ENCODE results near the gene OGFR.

Gene OGFR

GRCh38 chr20:62809530-62810428 lies 5.1 kb downstream of the OGFR start:
- H3K27me3 ChIP-seq, result peaks cover 9% of the 10 kb centered on the region
- peaks cover 81% of the 10 kb centered on the region for H3K36me3 ChIP-seq

GRCh38 chr20:62811320-62811719 lies 6.7 kb downstream of the OGFR start:
- peaks cover 25% of the 10 kb centered on the region for H3K27me3 ChIP-seq
- peaks cover 18 to 30% of the 10 kb centered on the region in 2 experiments for H3K4me1 ChIP-seq (ENCODE audit: control insufficient read depth in 1 of 2, insufficient read depth in 1 of 2, low read depth in 1 of 2, low read length in 1 of 2)
- TF ChIP-seq, protein P1, sequence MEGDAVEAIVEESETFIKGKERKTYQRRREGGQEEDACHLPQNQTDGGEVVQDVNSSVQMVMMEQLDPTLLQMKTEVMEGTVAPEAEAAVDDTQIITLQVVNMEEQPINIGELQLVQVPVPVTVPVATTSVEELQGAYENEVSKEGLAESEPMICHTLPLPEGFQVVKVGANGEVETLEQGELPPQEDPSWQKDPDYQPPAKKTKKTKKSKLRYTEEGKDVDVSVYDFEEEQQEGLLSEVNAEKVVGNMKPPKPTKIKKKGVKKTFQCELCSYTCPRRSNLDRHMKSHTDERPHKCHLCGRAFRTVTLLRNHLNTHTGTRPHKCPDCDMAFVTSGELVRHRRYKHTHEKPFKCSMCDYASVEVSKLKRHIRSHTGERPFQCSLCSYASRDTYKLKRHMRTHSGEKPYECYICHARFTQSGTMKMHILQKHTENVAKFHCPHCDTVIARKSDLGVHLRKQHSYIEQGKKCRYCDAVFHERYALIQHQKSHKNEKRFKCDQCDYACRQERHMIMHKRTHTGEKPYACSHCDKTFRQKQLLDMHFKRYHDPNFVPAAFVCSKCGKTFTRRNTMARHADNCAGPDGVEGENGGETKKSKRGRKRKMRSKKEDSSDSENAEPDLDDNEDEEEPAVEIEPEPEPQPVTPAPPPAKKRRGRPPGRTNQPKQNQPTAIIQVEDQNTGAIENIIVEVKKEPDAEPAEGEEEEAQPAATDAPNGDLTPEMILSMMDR (IDR thresholded peaks at IDR 0.05), result no peak
- no peak overlapping the region for H3K27ac ChIP-seq
- H3K9me3 ChIP-seq, result no peaks in the 10 kb centered on the region
- peaks cover 79% of the 10 kb centered on the region for H3K36me3 ChIP-seq
- H3K4me3 ChIP-seq (ENCODE audit: low read depth in 1 of 2, low read length in 1 of 2), result no peak overlapping the region

More at GRCh38 chr20:62809530-62810428, 5.1 kb downstream of the OGFR start:
- no peaks in the 10 kb centered on the region for H3K9me3 ChIP-seq
- TF ChIP-seq, protein P1 (IDR thresholded peaks at IDR 0.05), result no peak
- H3K4me3 ChIP-seq (ENCODE audit: low read depth in 1 of 2, low read length in 1 of 2), result no peak overlapping the region
- peaks cover 28 to 32% of the 10 kb centered on the region in 2 experiments for H3K4me1 ChIP-seq (ENCODE audit: control insufficient read depth in 1 of 2, insufficient read depth in 1 of 2, low read depth in 1 of 2, low read length in 1 of 2)
- no peak overlapping the region for H3K27ac ChIP-seq

DNA sequence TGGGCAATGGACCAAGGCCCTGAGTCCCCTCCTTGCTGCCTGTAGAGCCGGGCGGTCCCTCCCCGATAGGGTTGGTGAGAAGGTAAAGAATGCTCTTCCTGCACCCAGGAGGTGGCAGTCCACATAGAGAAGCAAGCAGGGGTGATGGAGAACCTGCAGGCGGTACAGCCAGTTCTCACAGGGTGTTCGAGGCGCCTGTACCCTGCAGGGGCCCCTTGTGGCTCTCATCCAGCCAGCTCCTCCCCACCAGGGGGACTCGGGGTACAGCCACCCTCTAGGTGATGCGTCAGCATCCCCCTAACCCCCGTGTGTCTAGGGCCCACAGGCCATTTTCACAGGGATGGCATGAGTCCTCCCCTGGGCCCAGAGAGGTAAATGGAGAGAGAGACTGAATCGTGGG lies 7.1 kb downstream of the OGFR start:
- Histone ChIP-seq H3K4me3 (ENCODE audit: low read depth in 1 of 2, low read length in 1 of 2) (no peak overlapping the region), H3K4me1 (ENCODE audit: control insufficient read depth in 1 of 2, insufficient read depth in 1 of 2, low read depth in 1 of 2, low read length in 1 of 2) (peaks cover 14 to 30% of the 10 kb centered on the region in 2 experiments), H3K27me3 (peaks cover 29% of the 10 kb centered on the region), H3K36me3 (peaks cover 75% of the 10 kb centered on the region), H3K9me3 (no peaks in the 10 kb centered on the region), H3K27ac (no peak overlapping the region)
- TF ChIP-seq, protein P1 (IDR thresholded peaks at IDR 0.05), result no peak

GRCh38 chr20:62812181-62812906 lies 7.7 kb downstream of the OGFR start:
- Histone ChIP-seq H3K27me3 (peaks cover 35% of the 10 kb centered on the region), H3K9me3 (no peaks in the 10 kb centered on the region), H3K27ac (no peak overlapping the region), H3K36me3 (peaks cover 69% of the 10 kb centered on the region), H3K4me3 (ENCODE audit: low read depth in 1 of 2, low read length in 1 of 2) (no peak overlapping the region), H3K4me1 (ENCODE audit: control insufficient read depth in 1 of 2, insufficient read depth in 1 of 2, low read depth in 1 of 2, low read length in 1 of 2) (peaks cover 7 to 29% of the 10 kb centered on the region in 2 experiments)
- TF ChIP-seq, protein P1 (IDR thresholded peaks at IDR 0.05), result no peak

GRCh38 chr20:62812907-62813200 lies 8.2 kb downstream of the OGFR start:
- Histone ChIP-seq H3K27ac (no peak overlapping the region), H3K4me3 (ENCODE audit: low read depth in 1 of 2, low read length in 1 of 2) (no peak overlapping the region), H3K36me3 (peaks cover 63% of the 10 kb centered on the region), H3K4me1 (ENCODE audit: control insufficient read depth in 1 of 2, insufficient read depth in 1 of 2, low read depth in 1 of 2, low read length in 1 of 2) (peaks cover 2 to 24% of the 10 kb centered on the region in 2 experiments), H3K9me3 (no peaks in the 10 kb centered on the region), H3K27me3 (peaks cover 40% of the 10 kb centered on the region)
- TF ChIP-seq, protein P1 (IDR thresholded peaks at IDR 0.05), result no peak

Measured in neutrophil (primary cell).